ENCODE data around the gene ZPR1.

DNA sequence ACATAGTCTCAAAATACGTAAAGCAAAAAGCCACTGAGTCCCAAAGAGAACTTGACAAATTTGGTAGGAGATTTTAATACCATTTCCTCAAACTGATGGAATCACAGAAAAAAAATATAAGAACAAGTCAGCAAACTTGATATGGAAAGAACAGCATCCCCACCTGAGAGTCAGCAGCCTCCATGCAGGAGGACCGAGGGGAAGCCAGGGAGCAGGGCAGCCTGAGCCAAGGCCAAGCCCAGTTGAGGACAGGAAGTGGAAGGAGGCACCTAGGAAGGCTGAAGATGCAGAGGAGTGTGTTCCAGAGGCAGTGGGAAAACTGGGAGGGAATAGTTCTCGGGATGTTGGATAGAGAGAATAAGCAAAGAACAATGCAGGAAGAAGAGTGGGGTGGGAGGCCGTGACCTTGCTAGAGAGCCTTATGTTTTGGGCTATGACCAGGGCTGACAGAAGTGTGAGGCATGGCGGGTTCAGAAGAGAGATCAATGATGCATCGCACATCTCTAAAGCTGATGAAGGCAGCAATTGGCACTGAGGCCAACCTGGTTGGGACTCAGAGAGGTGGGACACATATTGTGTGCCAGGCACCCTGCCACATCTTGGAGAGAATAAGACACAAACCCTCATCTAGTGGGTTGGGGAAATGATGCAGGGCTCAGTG is 19.9 kb upstream of the ZPR1 start:
- TF ChIP-seq, protein P1, sequence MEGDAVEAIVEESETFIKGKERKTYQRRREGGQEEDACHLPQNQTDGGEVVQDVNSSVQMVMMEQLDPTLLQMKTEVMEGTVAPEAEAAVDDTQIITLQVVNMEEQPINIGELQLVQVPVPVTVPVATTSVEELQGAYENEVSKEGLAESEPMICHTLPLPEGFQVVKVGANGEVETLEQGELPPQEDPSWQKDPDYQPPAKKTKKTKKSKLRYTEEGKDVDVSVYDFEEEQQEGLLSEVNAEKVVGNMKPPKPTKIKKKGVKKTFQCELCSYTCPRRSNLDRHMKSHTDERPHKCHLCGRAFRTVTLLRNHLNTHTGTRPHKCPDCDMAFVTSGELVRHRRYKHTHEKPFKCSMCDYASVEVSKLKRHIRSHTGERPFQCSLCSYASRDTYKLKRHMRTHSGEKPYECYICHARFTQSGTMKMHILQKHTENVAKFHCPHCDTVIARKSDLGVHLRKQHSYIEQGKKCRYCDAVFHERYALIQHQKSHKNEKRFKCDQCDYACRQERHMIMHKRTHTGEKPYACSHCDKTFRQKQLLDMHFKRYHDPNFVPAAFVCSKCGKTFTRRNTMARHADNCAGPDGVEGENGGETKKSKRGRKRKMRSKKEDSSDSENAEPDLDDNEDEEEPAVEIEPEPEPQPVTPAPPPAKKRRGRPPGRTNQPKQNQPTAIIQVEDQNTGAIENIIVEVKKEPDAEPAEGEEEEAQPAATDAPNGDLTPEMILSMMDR (IDR thresholded peaks at IDR 0.05; ENCODE audit: insufficient read depth, low read depth, low read length): no peak
- TF ChIP-seq EZH2 (IDR thresholded peaks at IDR 0.05; ENCODE audit: insufficient read depth, low read length): no peak
